Panc1 (cell line): ENCODE data around the gene CHRND. TPM values are rescaled to one million over a fixed set of nuclear protein-coding genes. Genes with fewer than 3 reads are reported as not detected.

ENCODE experiments used
- ATAC-seq: fragments of 200-7000 bp; cut with Tn5 transposase; 2 replicates; pipeline ENCODE4 v1.9.1; 2020; ENCODE audit warnings: mild to moderate bottlenecking, moderate library complexity
- BruUV-seq: library from RNA; stranded (reverse); fragments of 400-500 nt; replicated peaks from 2 replicates; lab custom pipeline; 2021; lab: Mats Ljungman, UMichigan
- CTCF ChIA-PET: fragments of 300-600 bp; sonication (Branson Sonifier 250); formaldehyde crosslinking; loops from one replicate; lab custom pipeline; 2022; ENCODE audit warnings: antibody characterized with exemption; lab: Charles Lee
- POLR2A ChIA-PET: fragments of 300-600 bp; sonication (Branson Sonifier 250); formaldehyde crosslinking; loops from one replicate; lab custom pipeline; 2022; ENCODE audit warnings: antibody characterized with exemption; lab: Charles Lee
- DNase-seq: peaks from one replicate; pipeline ENCODE4 v3.0.0-alpha.2; 2010; ENCODE audit warnings: low read depth, low spot score
- H3K27ac ChIP-seq: 2 replicates; pipeline ENCODE4 v1.5.1; 2011; ENCODE audit warnings: mild to moderate bottlenecking, low read length, inconsistent platforms
- H3K27me3 ChIP-seq: fragments of 200-500 bp; sonication (Bioruptor generic); 2 replicates; pipeline ENCODE4 v1.6.0; 2014; ENCODE audit warnings: low read length, inconsistent platforms; ENCODE audit not compliant: control insufficient read depth, insufficient read depth
- H3K36me3 ChIP-seq: fragments of 200-500 bp; sonication (Bioruptor generic); 2 replicates; pipeline ENCODE4 v1.5.1; 2014; ENCODE audit warnings: inconsistent platforms, mild to moderate bottlenecking, low read length, moderate library complexity; ENCODE audit not compliant: control insufficient read depth, insufficient read depth
- H3K4me1 ChIP-seq: 2 replicates; pipeline ENCODE4 v1.5.1; 2011; ENCODE audit warnings: inconsistent platforms, mild to moderate bottlenecking, low read length, moderate library complexity; ENCODE audit not compliant: control insufficient read depth, insufficient read depth
- H3K4me3 ChIP-seq, 2 experiments: 2 replicates each; pipeline ENCODE4 v1.5.1; 2011 to 2012; ENCODE audit warnings: low read depth in 2 of 2, low read length in 2 of 2, mild to moderate bottlenecking in 2 of 2, inconsistent platforms in 1 of 2, moderate library complexity in 1 of 2
- H3K9me3 ChIP-seq: fragments of 200-500 bp; sonication (Bioruptor generic); 2 replicates; pipeline ENCODE4 v1.5.1; 2014; ENCODE audit warnings: low read depth, mild to moderate bottlenecking, inconsistent platforms, low read length, moderate library complexity; ENCODE audit not compliant: control insufficient read depth, insufficient read depth
- POLR2AphosphoS5 ChIP-seq: IDR thresholded peaks from 2 replicates; pipeline ENCODE4 v1.6.1; 2012; ENCODE audit warnings: mild to moderate bottlenecking, low read depth, low read length, moderate library complexity
- SIN3A ChIP-seq: IDR thresholded peaks from 2 replicates; pipeline ENCODE4 v1.6.1; 2012; ENCODE audit warnings: low read depth, mild to moderate bottlenecking, low read length, moderate library complexity, borderline replicate concordance; ENCODE audit not compliant: insufficient read depth
- TCF7L2 ChIP-seq: IDR thresholded peaks from 2 replicates; pipeline ENCODE4 v1.6.1; 2011; ENCODE audit warnings: mild to moderate bottlenecking, low read depth, low read length, inconsistent platforms
- in situ Hi-C: cut with HindIII; loops from 2 replicates; pipeline ENCODE4 v1.10.0; 2016; ENCODE audit warnings: low sequenced_read_pairs, low pct_unique_long_range_greater_than_20kb
- intact Hi-C: fragments of 100-400 bp; cut with micrococcal nuclease; formaldehyde crosslinking; loops from one replicate; pipeline ENCODE4 v1.10.0; 2022; ENCODE audit not compliant: unreplicated experiment
- total RNA-seq: library from RNA; stranded (reverse); gene quantifications from one replicate; pipeline ENCODE4 v1.2.1, GENCODE V29; 2021; ENCODE audit not compliant: unreplicated experiment
- TF ChIP-seq, protein P1 (sequence below): fragments of 450-650 bp; IDR thresholded peaks from 2 replicates; pipeline ENCODE4 v1.5.1; 2017; ENCODE audit warnings: mild to moderate bottlenecking
- TF ChIP-seq, protein P2 (sequence below), 2 experiments: IDR thresholded peaks; 2 replicates each; pipeline ENCODE4 v1.6.1; 2011 to 2012; ENCODE audit warnings: low read depth in 2 of 2, control low read depth in 1 of 2, low read length in 1 of 2, mild to moderate bottlenecking in 1 of 2, moderate library complexity in 1 of 2; ENCODE audit not compliant: insufficient read depth in 1 of 2

The CHRND gene
- total RNA-seq, 1 experiment from 2014 or later = not detected

- no peaks in the 10 kb centered on the region; the same call in 1 of the 2 replicates for H3K9me3 ChIP-seq
- H3K27me3 ChIP-seq = no peaks in the 10 kb centered on the region
- POLR2A ChIA-PET = no interaction called here
- no peaks in the 10 kb centered on the region for H3K36me3 ChIP-seq
- H3K4me3 ChIP-seq = no peak overlapping the region
- in situ Hi-C loops = no loop called here
- no TSS peak for BruUV-seq
- H3K4me1 ChIP-seq = no peaks in the 10 kb centered on the region
- ATAC-seq = no peak
- TF ChIP-seq TCF7L2 (no peak), SIN3A (no peak), POLR2AphosphoS5 (no peak)
- TF ChIP-seq, protein P1, sequence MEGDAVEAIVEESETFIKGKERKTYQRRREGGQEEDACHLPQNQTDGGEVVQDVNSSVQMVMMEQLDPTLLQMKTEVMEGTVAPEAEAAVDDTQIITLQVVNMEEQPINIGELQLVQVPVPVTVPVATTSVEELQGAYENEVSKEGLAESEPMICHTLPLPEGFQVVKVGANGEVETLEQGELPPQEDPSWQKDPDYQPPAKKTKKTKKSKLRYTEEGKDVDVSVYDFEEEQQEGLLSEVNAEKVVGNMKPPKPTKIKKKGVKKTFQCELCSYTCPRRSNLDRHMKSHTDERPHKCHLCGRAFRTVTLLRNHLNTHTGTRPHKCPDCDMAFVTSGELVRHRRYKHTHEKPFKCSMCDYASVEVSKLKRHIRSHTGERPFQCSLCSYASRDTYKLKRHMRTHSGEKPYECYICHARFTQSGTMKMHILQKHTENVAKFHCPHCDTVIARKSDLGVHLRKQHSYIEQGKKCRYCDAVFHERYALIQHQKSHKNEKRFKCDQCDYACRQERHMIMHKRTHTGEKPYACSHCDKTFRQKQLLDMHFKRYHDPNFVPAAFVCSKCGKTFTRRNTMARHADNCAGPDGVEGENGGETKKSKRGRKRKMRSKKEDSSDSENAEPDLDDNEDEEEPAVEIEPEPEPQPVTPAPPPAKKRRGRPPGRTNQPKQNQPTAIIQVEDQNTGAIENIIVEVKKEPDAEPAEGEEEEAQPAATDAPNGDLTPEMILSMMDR = no peak
- TF ChIP-seq, protein P2, sequence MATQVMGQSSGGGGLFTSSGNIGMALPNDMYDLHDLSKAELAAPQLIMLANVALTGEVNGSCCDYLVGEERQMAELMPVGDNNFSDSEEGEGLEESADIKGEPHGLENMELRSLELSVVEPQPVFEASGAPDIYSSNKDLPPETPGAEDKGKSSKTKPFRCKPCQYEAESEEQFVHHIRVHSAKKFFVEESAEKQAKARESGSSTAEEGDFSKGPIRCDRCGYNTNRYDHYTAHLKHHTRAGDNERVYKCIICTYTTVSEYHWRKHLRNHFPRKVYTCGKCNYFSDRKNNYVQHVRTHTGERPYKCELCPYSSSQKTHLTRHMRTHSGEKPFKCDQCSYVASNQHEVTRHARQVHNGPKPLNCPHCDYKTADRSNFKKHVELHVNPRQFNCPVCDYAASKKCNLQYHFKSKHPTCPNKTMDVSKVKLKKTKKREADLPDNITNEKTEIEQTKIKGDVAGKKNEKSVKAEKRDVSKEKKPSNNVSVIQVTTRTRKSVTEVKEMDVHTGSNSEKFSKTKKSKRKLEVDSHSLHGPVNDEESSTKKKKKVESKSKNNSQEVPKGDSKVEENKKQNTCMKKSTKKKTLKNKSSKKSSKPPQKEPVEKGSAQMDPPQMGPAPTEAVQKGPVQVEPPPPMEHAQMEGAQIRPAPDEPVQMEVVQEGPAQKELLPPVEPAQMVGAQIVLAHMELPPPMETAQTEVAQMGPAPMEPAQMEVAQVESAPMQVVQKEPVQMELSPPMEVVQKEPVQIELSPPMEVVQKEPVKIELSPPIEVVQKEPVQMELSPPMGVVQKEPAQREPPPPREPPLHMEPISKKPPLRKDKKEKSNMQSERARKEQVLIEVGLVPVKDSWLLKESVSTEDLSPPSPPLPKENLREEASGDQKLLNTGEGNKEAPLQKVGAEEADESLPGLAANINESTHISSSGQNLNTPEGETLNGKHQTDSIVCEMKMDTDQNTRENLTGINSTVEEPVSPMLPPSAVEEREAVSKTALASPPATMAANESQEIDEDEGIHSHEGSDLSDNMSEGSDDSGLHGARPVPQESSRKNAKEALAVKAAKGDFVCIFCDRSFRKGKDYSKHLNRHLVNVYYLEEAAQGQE (IDR thresholded peaks at IDR 0.05; ENCODE audit: insufficient read depth in 1 of 2, low read depth in 2 of 2, low read length in 1 of 2) = no peak
- intact Hi-C loops = no loop called here
- DNase-seq = no peak
- CTCF ChIA-PET = no interaction called here
- no peak overlapping the region for H3K27ac ChIP-seq
Observed at GRCh38 chr2:232535761-232536530, 10.0 kb downstream of the CHRND start.

DNA sequence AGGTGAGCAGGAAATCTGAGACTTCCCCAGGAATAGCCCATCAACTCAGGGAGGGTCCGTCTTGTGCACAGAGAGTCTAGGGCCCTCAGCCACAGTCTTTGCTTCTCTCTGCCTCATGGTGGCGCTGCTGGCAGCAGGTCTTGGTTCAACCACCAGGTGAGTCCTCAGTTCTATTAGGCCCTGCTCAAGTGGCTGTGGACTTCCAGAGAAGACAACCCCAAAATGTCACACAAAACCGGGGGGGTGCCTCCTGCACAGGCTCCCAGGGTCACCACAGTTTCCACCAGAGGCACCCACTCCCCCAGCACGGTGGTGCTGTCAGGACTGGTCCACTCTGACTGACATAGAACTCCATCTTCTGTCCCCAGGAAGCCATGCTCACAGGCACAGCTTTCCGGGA is 11.1 kb downstream of the CHRND start:
- ATAC-seq (no peak), DNase-seq (no peak)
- Histone ChIP-seq H3K4me3 (no peak overlapping the region), H3K27ac (no peak overlapping the region), H3K9me3 (no peaks in the 10 kb centered on the region; the same call in 1 of the 2 replicates), H3K27me3 (no peaks in the 10 kb centered on the region), H3K36me3 (no peaks in the 10 kb centered on the region), H3K4me1 (no peaks in the 10 kb centered on the region)
- TF ChIP-seq SIN3A (no peak), TCF7L2 (no peak), POLR2AphosphoS5 (no peak)
- TF ChIP-seq, protein P1 = no peak
- TF ChIP-seq, protein P2 (IDR thresholded peaks at IDR 0.05; ENCODE audit: insufficient read depth in 1 of 2, low read depth in 2 of 2, low read length in 1 of 2) = no peak
- POLR2A ChIA-PET = interaction anchor here (0.6 kb wide), 1 partner anchor 26 kb away, joined by 4 read pairs; no protein-coding TSS in a partner anchor
- BruUV-seq = no TSS peak
- intact Hi-C loops = no loop called here
- in situ Hi-C loops = no loop called here
- CTCF ChIA-PET = no interaction called here
